ENCODE measurements around the gene CACNA1I.
A peak's percentile ranks its signal among the peaks of the same experiment; 100 is the strongest.

Gene CACNA1I

DNA sequence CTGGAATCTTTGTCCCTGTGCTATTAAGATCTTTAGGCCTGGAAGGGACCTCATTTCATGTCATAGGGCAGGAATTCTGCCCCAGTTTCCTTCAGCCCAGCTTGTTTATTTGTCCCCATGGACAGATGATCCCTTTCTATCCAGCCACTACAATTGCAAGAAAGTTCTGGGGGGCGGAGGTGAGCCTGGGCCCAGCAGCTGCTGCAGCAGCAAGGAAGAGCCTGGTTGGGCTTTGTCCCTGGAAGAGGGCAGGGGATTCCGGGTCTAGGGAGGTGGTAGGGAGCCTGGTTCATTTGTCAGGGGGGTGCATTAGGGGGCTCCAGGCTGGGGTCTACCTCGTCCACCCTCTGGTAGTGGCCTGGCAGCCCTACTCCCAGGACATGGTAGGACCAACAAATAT lies 16.4 kb upstream of the CACNA1I start:
- TF ChIP-seq, protein P1, sequence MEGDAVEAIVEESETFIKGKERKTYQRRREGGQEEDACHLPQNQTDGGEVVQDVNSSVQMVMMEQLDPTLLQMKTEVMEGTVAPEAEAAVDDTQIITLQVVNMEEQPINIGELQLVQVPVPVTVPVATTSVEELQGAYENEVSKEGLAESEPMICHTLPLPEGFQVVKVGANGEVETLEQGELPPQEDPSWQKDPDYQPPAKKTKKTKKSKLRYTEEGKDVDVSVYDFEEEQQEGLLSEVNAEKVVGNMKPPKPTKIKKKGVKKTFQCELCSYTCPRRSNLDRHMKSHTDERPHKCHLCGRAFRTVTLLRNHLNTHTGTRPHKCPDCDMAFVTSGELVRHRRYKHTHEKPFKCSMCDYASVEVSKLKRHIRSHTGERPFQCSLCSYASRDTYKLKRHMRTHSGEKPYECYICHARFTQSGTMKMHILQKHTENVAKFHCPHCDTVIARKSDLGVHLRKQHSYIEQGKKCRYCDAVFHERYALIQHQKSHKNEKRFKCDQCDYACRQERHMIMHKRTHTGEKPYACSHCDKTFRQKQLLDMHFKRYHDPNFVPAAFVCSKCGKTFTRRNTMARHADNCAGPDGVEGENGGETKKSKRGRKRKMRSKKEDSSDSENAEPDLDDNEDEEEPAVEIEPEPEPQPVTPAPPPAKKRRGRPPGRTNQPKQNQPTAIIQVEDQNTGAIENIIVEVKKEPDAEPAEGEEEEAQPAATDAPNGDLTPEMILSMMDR (IDR thresholded peaks at IDR 0.05; ENCODE audit: poor library complexity, severe bottlenecking) = no peak
- ATAC-seq (ENCODE audit: low read depth) (no peak), DNase-seq (ENCODE audit: low spot score) (no peak)
- Histone ChIP-seq H3K4me1 (ENCODE audit: insufficient read depth, poor library complexity, severe bottlenecking) (no peaks in the 10 kb centered on the region), H3K9me3 (ENCODE audit: severe bottlenecking) (no peaks in the 10 kb centered on the region), H3K27me3 (ENCODE audit: insufficient read depth, poor library complexity, severe bottlenecking) (peaks cover 34% of the 10 kb centered on the region), H3K27ac (ENCODE audit: poor library complexity, severe bottlenecking) (no peak overlapping the region), H3K36me3 (ENCODE audit: low read depth) (no peaks in the 10 kb centered on the region), H3K4me3 (ENCODE audit: severe bottlenecking) (no peak overlapping the region)

DNA sequence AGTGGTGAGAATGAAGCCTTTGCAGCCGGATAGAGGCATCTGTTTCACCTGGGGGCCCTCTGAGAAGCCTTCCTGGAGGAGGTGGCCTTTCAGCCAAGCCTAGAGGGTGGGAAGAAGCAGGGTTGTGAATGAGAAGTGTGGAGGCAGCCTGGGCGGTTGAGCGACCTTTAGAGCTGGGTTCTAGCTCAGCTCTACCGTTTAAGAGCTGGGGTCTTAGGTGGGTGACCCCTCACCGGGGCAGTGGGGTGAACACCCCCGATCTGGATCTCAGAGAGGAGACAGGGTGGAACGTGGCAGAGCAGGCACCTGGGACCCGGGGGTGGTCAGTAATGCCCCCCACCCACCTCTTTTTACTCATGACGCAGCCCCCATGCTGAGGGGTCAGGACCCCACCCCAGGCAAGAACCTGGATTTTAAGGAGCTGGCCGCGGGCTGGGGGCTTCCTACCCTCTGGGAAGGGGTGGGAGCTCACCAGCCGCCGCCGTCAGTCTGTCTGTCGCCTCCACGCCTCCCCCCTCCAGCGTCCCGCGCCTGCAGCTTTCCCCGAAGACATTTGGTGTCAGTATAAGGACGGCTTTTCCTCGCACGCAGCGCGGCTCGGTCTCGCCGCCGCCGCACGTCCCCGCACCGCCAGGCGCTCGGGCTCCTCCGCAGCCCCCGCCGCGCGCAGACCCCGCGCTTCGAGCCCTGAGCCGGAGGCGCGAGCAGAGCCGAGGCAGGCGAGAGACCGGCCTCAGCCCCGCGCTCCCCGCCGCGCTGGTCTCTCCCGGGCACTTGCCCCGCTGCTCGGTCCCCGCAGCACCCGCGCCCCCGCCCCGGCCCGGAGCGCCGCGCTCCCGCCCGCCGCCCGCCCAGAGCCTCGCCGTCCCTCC lies 13.3 kb upstream of the CACNA1I start:
- no peaks in the 10 kb centered on the region for H3K9me3 ChIP-seq (ENCODE audit: severe bottlenecking)
- H3K4me1 ChIP-seq (ENCODE audit: insufficient read depth, poor library complexity, severe bottlenecking) = no peaks in the 10 kb centered on the region
- TF ChIP-seq, protein P1 (IDR thresholded peaks at IDR 0.05; ENCODE audit: poor library complexity, severe bottlenecking) = peak; percentile 43
- peaks cover 30% of the 10 kb centered on the region for H3K27me3 ChIP-seq (ENCODE audit: insufficient read depth, poor library complexity, severe bottlenecking)
- no peak overlapping the region for H3K27ac ChIP-seq (ENCODE audit: poor library complexity, severe bottlenecking)
- peak; percentile 35; the same call in 1 of the 3 replicates for ATAC-seq (ENCODE audit: low read depth)
- H3K4me3 ChIP-seq (ENCODE audit: severe bottlenecking) = peak overlapping the region; percentile 13
- no peaks in the 10 kb centered on the region for H3K36me3 ChIP-seq (ENCODE audit: low read depth)
- DNase-seq (ENCODE audit: low spot score) = no peak

DNA sequence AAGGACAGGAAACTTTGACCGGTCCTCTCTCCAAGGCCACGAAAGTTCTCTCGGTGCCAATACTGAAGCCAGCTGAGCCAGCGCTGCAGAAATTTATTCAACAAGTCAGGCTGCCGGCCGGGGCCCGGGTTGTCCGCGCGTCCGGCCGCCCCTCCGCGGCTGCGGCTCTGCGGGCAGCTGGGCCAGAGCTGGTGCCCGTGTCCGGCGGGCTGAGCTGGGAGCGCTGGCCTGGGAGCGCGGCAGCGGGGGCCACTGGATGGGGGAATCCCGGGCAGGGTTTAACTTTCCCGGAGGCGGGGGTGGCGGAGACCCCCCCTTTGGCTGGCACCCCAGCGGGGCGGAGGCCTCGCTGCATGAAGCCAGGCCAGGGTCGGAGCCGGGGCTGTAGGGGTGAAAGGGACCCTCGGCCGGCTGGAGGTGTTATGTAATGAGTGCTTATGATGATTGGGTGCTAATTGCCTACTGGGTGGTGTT lies 12.3 kb upstream of the CACNA1I start:
- Histone ChIP-seq H3K4me3 (ENCODE audit: severe bottlenecking) (no peak overlapping the region), H3K4me1 (ENCODE audit: insufficient read depth, poor library complexity, severe bottlenecking) (no peaks in the 10 kb centered on the region), H3K36me3 (ENCODE audit: low read depth) (no peaks in the 10 kb centered on the region), H3K27ac (ENCODE audit: poor library complexity, severe bottlenecking) (no peak overlapping the region), H3K9me3 (ENCODE audit: severe bottlenecking) (no peaks in the 10 kb centered on the region), H3K27me3 (ENCODE audit: insufficient read depth, poor library complexity, severe bottlenecking) (peaks cover 30% of the 10 kb centered on the region)
- no peak for DNase-seq (ENCODE audit: low spot score)
- ATAC-seq (ENCODE audit: low read depth) = no peak
- TF ChIP-seq, protein P1 (IDR thresholded peaks at IDR 0.05; ENCODE audit: poor library complexity, severe bottlenecking) = no peak

DNA sequence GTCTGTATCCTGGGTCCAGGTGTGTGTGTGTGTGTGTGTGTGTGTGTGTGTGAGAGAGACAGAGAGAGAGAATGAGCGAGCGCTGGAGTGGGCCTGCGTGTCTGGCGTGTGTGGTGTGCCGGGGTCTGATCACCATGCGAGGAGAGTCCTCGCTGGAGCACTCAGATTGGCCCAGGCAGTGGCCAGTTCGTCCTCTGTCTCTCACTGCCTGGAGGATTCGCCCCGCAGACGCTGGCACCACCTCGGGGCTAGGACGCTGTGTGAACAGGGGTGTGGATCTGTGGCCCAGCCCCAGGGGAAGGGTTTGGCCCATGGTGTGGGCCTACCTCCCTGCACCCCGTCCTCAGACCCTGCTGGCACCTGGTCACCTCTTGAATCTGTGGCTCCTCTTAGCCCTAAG lies 11.6 kb upstream of the CACNA1I start:
- Histone ChIP-seq H3K9me3 (ENCODE audit: severe bottlenecking) (no peaks in the 10 kb centered on the region), H3K4me1 (ENCODE audit: insufficient read depth, poor library complexity, severe bottlenecking) (no peaks in the 10 kb centered on the region), H3K27me3 (ENCODE audit: insufficient read depth, poor library complexity, severe bottlenecking) (peaks cover 30% of the 10 kb centered on the region), H3K27ac (ENCODE audit: poor library complexity, severe bottlenecking) (no peak overlapping the region), H3K4me3 (ENCODE audit: severe bottlenecking) (no peak overlapping the region), H3K36me3 (ENCODE audit: low read depth) (no peaks in the 10 kb centered on the region)
- ATAC-seq (ENCODE audit: low read depth) (no peak), DNase-seq (ENCODE audit: low spot score) (no peak)
- TF ChIP-seq, protein P1 (IDR thresholded peaks at IDR 0.05; ENCODE audit: poor library complexity, severe bottlenecking) = no peak

Measured in RWPE2 (cell line).